GM21825 (cell line): ENCODE results near the gene ZNF205.
"Not testable (repeated sequence)": the region's sequence is repeated elsewhere in the genome, so short reads cannot be mapped to it uniquely, and the experiment has no call there.

Experiments
- ATAC-seq: cut with Tn5 transposase; IDR thresholded peaks from one replicate; pipeline ENCODE4 v1.9.1; 2021; ENCODE audit warnings: mild to moderate bottlenecking, moderate library complexity; ENCODE audit not compliant: unreplicated experiment

Gene ZNF205

DNA sequence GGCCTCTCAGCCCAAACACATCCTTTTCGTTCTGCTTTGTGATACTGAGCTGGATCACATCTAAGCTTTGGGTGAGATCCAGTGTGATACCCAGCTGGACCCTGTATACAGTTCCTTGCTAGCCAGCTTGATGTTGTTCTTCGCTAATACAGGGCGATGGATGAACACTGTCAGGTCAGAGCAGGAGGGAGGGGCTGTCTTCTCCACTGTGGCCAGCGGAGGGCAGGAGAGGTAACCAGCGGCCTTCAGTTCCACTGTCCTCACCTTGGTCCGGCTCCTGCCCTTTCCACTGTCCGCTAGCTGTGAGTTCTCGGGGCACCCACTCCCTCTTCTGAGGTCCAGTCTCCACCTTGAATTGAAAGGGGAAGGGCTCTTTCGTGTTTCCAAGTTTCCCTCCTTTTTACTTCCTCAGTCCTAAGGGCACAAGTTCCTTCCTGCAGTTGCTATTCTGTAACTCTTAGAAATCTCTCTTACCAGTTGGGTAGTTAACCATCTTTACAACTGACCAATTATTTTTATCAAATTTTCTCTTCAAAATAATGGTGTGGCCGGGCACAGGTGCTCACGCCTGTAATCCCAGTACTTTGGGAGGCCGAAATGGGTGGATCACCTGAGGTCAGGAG, 19.5 kb downstream of the ZNF205 start:
- ATAC-seq: no peak

DNA sequence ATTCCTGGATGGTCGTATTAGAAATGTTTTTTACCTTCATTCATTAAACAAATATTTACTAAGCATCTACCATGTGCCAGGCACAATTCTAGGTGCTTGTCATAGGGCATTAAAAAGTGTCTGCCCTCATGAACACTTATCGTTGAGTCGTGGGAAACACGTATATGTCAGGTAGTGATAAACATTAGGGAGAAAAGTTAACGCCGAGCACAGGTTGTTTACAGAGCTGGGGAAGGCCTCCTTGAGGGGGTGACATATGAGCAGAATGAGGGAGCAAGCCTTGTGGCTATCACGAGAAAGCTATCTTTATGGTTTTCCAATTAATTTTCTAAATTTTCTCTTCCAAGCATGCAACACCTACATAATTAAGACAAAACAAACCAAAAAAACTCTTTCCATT, 21.5 kb downstream of the ZNF205 start:
- ATAC-seq: no peak

DNA sequence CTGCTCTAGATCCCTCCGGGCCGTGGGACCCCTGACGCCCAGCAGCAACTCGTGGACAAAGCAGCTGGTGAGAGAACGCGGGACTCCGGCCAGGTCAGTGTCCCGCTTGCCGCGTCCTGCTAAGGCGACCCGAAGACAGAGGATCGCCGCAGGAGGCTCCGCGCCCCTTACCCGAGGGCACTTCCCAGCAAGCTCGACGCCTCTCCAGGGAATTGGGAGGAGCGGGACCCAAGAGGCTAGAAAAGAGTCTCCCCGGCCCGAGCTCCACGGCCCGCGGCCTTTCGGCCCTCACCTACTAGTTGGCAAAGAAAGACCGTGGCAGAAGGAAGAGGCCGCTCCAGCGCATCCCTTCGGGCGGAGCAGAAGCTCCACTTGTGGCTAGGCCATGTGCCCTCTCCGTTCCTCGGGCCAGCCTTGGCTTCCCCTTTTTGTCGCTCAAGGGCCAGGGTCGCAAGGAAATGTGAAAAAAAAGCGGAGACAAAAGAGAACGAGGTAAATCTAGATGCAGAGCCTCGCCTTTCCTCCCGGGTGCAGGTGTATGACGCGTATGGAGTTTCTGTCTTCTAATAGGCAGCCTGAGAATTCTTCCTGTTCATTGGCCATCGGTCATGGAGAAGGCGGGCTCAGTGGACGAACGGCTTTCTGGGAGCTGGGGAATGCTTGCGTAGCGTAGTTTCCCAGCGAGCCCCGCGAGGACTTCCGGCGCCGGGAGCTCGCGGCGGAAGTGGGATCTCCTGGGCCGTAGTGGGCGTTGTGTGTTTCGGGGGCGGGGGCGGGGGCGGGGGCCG, 22.1 kb downstream of the ZNF205 start, which contains the start of gene ZNF213:
Gene ZNF213 (plus strand): TSS at position 692 of the 788 bp plus-strand sequence. CDS start 2,252 bp downstream, outside the sequence.
- peak; percentile 80 for ATAC-seq

DNA sequence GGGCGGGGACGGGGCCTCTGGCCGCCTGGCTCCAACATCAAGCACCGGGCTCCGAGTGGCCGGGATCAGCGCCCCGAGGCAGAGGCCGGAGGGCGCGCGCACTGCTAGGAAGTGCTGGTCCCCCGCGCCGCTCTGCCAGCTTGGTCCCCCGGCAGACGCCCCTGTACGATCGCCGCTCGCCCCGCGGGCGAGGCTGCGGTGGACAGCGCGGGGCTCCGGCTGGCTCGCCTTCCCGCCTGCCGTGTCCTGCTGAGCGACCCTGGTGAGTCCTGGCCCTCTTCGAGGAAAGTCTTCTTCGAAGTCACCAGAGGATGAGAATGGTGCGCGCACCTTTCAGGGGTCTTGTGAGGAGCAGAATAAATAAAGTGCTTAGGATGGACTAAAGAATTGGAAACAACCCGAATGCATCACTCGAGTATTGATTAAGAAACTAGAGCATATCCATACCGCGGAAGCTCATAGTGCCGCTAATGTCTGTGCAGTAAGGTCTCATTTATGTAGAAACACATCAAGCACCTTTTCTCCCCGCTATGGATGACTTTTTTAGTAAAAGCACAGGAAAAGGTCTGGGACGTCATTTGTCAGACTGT, 22.8 kb downstream of the ZNF205 start:
- peak; percentile 15 for ATAC-seq

DNA sequence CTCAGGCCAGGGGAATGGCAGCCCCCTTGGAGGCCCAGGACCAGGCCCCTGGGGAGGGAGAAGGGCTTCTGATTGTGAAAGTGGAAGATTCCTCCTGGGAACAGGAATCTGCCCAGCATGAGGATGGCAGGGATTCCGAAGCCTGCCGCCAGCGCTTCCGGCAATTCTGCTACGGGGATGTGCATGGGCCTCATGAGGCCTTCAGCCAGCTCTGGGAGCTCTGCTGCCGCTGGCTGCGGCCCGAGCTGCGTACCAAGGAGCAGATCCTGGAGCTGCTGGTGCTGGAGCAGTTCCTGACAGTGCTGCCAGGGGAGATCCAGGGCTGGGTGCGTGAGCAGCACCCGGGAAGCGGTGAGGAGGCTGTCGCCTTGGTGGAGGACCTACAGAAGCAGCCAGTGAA, 24.9 kb downstream of the ZNF205 start:
- ATAC-seq: no peak

DNA sequence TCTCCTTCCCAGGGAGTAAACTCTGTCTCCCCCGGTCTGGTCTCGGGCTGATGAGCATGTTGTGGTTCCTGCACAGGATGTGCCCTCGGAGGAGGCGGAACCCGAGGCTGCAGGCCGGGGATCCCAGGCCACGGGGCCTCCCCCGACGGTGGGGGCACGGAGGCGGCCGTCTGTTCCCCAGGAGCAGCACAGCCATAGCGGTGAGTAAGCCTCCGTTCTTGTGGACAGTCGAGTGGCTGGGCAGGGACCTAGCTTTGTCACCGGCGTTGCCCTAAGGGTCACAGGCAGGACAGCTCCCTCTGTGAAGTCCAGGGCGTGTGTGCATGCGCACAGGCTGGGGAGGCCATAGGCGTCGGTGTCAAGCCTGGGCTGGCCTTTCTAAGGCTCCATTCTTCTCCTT, 26.0 kb downstream of the ZNF205 start:
- no peak for ATAC-seq

DNA sequence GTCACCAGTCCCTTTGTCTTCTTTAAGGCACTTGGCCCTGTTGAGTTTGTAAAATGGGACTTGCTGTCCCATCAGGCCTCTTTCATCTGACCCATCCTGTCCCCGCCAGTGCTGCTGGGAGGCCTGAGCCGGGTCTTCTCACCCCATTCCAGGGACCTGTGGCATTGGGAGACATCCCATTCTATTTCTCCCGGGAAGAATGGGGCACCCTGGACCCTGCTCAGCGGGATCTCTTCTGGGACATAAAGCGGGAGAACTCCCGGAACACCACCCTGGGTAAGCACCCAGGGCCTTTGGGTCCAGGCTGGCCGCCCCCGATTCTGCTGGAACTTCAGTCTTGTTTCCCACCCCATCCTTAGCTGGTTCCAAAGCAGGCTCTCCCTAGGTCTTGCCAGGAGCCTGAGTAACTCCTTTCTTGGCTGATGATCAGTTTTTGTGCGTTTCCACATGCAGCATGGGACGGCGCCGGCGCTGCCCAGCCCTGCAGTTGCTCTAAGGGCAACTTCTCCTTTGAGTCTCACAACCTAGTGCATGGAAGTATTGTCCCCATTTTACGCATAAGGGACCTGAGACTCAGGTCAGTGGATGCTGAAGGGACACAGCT, 26.5 kb downstream of the ZNF205 start:
- ATAC-seq: no peak

DNA sequence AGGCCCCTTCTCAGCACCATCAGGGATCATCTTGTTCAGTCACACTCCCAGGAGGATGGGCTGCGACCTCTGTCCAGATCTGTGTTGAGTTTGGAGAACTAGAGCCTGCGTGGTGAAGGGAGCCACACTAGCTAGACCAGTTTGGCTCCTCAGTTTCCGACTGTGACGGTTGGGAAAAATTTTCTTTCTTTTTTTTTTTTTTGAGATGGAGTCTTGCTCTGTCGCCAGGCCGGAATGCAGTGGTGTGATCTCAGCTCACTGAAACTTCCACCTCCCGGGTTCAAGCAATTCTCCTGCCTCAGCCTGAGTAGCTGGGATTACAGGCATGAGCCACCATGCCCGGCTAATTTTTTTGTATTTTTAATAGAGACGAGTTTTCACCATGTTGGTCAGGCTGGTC, 27.2 kb downstream of the ZNF205 start:
- ATAC-seq: not testable (repeated sequence)

DNA sequence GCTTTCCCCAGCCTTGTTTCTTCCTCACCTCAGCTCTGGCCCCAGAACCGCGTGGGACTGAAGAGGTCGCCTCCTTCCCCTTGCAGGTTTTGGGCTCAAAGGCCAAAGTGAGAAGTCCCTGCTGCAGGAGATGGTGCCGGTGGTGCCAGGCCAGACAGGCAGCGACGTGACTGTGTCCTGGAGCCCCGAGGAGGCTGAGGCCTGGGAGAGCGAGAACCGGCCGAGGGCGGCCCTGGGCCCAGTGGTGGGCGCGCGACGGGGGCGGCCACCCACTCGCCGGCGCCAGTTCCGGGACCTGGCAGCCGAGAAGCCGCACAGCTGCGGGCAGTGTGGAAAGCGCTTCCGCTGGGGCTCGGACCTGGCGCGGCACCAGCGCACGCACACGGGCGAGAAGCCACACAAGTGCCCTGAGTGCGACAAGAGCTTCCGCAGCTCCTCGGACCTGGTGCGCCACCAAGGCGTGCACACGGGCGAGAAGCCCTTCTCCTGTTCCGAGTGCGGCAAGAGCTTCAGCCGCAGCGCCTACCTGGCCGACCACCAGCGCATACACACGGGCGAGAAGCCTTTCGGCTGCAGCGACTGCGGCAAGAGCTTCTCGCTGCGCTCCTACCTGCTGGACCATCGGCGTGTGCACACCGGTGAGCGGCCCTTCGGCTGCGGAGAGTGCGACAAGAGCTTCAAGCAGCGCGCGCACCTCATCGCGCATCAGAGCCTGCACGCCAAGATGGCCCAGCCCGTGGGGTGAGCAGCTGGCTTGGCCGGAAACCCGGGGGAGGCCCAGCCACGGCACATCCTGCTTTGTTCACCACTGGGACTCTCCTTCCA, 28.4 kb downstream of the ZNF205 start:
- ATAC-seq: no peak

DNA sequence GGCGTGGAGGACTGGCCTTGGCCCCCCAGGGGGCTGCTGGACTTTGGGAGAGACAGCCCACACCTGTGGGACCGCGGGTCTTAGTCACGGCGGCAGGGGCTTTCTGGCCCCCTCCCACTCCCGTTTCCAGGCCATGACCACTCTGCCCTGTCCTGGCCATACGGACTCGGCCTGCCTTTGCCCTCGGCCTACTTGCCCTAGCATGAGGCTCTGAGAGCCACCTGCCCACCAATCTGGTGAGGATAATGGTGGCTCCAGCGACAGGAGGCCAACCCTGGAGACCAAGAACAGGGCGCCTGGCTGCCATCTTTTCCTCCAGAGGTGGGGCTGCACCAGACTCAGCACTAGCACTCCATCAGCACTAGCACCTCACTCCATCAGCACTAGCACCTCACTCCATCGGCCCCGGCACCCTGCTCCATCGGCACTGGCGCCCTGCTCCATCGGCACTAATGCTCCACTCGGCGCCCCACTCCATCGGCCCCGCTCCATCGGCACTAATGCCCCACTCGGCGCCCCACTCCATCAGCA, 29.5 kb downstream of the ZNF205 start:
- no peak for ATAC-seq

DNA sequence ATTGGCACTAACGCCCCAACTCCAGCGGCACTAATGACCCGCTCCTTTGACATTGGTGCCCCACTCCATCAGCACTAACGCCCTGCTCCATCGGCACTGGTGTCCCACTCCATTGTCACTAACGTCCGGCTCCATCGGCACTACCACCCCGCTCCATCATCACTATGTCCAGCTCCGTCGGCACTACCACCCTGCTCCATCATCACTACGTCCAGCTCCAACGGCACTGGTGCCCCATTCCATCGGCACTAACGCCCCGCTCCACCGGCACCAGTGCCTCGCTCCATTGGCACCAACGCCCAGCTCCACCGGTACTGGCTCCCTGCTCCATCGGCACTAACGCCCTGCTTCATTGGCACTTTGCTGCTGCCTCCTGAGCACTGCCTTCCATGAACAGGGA, 29.9 kb downstream of the ZNF205 start:
- no peak for ATAC-seq

DNA sequence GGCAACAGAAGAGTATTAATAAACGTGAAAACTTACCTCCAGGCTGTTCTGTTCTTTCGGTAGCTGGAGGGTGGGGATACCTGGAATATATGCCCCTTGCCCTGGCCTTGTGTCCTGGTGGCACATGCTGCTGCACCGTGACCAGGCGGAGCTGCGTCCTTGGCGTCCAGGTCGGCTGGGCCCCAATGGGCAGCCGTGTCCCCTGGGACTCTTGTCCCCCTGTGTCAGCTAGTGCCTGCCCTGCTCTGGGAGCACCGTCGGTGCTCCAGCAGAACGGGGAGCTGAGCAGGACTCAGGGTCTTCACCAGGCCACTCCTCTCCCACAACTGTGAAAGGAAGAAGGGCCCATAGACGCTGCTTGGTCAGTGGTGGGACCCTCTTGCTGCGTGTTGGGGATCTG, 30.4 kb downstream of the ZNF205 start:
- ATAC-seq: no peak

DNA sequence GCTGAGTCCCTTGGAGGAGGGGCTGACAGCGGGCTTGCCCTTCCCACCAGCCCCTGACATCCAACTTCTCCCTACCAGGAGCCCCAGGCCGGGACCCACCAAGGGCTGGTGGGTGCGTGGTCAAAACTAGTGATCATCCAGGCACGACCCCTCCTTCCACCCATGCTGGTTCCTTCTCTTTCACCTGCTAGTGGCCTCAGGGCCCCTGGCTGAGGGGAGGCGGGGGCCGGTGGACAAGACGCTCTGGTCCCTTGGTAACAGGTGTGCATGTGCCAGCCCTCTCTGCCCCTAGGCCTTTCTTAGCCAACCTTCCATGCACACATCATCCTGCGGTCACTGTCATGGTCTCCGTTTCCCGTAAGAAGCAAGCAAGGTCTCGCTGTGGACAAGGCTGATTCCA, 30.8 kb downstream of the ZNF205 start:
- ATAC-seq: no peak

DNA sequence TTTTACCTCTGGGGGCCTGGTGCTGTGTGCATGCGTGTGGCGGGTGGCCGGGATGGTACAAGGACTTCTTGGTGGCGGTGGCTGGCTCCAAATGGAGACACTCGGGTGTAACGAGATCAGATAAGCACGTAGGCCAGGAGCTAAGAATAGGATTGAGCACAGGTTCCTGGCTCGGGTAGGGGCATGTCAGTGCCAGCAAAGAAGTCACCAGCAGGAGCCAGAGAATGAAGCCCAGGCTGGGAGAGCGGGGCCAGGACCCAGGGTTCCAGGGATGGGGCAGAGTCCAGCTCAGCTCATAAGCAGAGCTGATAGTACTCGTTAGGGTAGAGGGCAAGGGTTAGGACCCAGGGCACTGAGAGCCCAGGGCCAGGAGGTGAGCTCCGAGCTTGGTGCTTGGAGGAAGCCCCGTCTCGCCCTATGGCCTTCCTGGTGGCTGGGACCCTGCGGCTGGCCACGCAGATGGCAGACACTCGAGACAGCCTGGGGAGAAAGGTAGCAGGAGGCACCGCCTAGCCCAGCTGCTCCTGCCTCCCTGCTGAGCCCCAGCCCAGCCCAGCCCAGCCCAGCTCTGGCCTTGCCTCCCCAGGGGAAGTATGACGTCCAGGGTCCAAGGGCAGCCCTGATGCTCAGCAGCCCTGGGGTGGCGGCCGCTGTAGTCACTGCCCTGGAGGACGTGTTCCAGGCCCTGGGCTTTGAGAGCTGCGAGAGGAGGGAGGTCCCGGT, 31.4 kb downstream of the ZNF205 start:
- ATAC-seq: no peak

DNA sequence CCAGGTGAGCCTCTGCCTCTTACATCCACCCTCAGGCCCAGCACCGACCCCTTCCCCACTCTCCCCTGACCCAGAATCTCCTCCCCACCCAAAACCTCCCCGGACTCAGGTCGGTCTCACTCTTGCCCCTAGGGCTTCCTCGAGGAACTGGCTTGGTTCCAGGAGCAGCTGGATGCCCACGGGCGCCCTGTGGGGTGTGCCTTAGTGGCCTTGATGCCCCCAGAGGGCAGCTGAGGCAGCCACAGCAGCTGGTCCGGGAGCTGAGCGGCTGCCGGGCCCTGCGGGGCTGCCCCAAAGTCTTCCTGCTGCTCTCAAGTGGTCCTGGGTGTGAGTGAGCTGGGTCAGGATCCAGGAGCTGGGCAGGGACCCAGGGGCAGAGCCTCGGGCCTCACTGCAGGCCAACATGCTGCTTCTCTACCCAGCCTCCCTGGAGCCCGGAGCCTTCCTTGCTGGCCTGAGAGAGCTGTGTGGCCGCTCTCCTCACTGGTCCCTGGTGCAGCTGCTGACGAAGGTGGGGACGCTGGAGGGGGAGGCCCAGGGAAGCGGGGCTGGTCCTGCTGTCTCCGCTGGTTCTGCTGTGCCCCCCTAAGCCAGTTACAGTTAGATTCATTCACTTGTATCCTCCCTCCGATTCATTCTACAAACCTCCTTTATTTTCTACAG, 32.1 kb downstream of the ZNF205 start:
- no peak for ATAC-seq

DNA sequence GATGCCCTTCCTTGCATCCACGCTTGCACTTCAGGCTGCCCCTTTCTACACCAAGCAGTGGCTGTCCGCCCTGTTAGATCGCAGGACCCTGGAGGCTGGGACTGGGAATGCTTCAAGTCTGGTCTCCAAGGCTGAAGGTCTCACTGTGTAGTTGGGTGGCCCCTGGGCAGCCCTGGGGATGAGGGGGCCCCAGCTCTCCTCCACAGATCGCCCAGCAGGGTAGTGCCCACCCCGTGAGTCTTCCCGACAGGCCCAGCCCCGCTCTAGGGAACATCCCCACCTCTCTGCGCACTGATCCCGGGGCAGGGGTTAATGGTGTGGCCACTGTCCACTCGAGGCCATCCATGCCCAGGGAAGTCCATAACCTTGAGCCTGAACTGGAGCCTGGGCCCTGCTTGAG, 32.8 kb downstream of the ZNF205 start:
- no peak for ATAC-seq

DNA sequence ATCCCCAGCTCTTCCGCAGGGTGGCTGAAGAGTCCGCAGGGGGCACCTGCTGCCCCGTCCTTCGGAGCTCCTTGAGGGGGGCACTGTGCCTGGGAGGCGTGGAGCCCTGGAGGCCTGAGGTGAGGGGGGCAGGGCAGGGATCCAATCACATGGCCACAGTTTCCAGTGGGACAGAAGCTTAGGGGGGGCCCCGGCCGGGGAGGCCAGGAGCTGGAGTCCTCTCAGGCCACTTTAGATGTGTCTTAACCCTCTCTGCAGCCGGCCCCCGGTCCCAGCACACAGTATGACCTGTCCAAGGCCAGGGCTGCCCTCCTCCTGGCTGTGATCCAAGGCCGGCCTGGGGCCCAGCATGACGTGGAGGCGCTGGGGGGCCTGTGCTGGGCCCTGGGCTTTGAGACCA, 33.3 kb downstream of the ZNF205 start:
- ATAC-seq: no peak

DNA sequence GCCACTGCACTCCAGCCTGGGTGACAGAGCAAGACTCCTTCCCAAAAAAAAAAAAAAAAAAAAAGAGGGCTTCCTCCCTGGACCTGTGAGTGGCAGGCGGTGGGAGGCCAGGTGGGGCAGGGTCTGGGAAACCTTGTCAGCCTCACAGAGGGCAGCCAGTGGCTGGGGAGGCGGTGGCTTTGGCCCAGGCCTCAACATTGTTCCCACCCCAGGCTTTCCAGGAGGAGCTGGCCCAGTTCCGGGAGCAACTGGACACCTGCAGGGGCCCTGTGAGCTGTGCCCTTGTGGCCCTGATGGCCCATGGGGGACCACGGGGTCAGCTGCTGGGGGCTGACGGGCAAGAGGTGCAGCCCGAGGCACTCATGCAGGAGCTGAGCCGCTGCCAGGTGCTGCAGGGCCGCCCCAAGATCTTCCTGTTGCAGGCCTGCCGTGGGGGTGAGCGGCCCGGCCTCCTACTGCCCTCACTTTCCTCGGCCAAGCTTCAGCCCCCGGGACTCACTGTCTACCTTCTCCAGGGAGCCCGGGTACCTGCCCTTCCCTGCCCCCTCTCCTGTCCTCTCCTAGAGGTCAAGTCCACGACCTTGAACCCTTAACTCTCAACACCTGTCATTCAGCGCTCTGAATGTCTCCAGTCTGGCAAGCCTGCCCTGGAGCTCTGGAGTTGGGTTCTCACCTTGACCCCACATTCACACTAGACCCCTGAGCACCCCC, 34.8 kb downstream of the ZNF205 start:
- no peak for ATAC-seq

DNA sequence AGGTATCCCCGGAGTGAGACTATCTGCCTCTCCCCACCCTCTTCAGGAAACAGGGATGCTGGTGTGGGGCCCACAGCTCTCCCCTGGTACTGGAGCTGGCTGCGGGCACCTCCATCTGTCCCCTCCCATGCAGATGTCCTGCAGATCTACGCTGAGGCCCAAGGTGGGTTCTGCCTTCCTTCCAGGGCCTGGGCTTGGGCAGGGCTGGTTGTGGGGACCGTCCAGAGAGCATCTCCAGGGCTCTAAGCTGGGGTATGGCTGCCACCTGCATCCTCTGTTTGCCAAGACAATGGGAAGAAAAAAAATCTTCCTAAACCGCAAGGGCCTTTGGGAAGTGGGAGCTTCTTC, 35.3 kb downstream of the ZNF205 start:
- ATAC-seq: no peak
